ENCODE results near the gene AATF. TPM values are rescaled to one million over a fixed set of nuclear protein-coding genes. Genes with fewer than 3 reads are reported as not detected.

Gene AATF
- total RNA-seq, 1 experiment from 2014 or later: 87.6 TPM

- no peak overlapping the region for H3K27ac Mint-ChIP-seq (ENCODE audit: unreplicated experiment)
- no peaks in the 10 kb centered on the region for H3K27me3 Mint-ChIP-seq (ENCODE audit: insufficient read depth, unreplicated experiment)
- Histone ChIP-seq H3K9me3 (no peaks in the 10 kb centered on the region), H3K4me3 (ENCODE audit: low read depth, low read length) (no peak overlapping the region), H3K27me3 (replicated peaks; ENCODE audit: control insufficient read depth, insufficient read depth, low read length) (no peaks in the 10 kb centered on the region), H3K4me1 (peaks cover 7% of the 10 kb centered on the region; the same call in 1 of the 2 replicates), H3K36me3 (ENCODE audit: control insufficient read depth, insufficient read depth, low read length) (peaks cover 1% of the 10 kb centered on the region; the same call in 1 of the 2 replicates)
- H3K9me3 Mint-ChIP-seq (ENCODE audit: unreplicated experiment): no peaks in the 10 kb centered on the region
- intact Hi-C loops (cut with micrococcal nuclease; ENCODE audit: unreplicated experiment): no loop called here
- H3K4me3 Mint-ChIP-seq (ENCODE audit: unreplicated experiment): no peak overlapping the region
- TF ChIP-seq, protein P1, sequence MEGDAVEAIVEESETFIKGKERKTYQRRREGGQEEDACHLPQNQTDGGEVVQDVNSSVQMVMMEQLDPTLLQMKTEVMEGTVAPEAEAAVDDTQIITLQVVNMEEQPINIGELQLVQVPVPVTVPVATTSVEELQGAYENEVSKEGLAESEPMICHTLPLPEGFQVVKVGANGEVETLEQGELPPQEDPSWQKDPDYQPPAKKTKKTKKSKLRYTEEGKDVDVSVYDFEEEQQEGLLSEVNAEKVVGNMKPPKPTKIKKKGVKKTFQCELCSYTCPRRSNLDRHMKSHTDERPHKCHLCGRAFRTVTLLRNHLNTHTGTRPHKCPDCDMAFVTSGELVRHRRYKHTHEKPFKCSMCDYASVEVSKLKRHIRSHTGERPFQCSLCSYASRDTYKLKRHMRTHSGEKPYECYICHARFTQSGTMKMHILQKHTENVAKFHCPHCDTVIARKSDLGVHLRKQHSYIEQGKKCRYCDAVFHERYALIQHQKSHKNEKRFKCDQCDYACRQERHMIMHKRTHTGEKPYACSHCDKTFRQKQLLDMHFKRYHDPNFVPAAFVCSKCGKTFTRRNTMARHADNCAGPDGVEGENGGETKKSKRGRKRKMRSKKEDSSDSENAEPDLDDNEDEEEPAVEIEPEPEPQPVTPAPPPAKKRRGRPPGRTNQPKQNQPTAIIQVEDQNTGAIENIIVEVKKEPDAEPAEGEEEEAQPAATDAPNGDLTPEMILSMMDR (IDR thresholded peaks at IDR 0.05; ENCODE audit: insufficient read depth in 1 of 2, low read depth in 1 of 2, low read length in 1 of 2, severe bottlenecking in 1 of 2, unreplicated experiment in 1 of 2): no peak
- ChIA-PET POLR2A (no interaction called here), CTCF (interaction anchor here (0.7 kb wide), 1 partner anchor 350 kb away, joined by 5 read pairs; no protein-coding TSS in a partner anchor)
- BruUV-seq (replicated peaks): no TSS peak
- DNase-seq: no peak
- H3K4me1 Mint-ChIP-seq (ENCODE audit: low read depth, unreplicated experiment): peaks cover 11% of the 10 kb centered on the region
- peaks cover 8% of the 10 kb centered on the region for H3K36me3 Mint-ChIP-seq (ENCODE audit: insufficient read depth, unreplicated experiment)
Observed at GRCh38 chr17:37056622-37057021, 107.9 kb downstream of the AATF start.

DNA sequence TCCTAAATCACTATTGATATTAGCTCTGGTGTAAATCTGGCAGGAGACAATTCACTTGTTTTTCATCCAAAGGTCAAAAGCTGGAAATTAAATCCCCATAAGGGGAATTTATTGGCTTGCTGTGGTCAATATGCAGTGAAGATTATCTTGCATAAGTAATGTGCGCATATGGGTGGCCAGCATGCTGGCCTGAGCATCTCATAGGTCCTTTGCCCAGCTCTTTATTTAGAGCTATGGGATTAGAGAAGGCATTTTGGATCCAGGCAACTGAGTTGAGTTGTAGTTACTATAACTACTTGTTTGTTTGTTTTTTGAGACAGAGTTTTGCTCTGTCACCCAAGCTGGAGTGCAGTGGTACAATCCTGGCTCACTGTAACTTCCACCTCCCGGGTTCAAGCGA lies 110.7 kb downstream of the AATF start:
- Mint-ChIP-seq H3K4me3 (ENCODE audit: unreplicated experiment) (no peak overlapping the region), H3K9me3 (ENCODE audit: unreplicated experiment) (no peaks in the 10 kb centered on the region), H3K4me1 (ENCODE audit: low read depth, unreplicated experiment) (peaks cover 11% of the 10 kb centered on the region), H3K36me3 (ENCODE audit: insufficient read depth, unreplicated experiment) (peaks cover 8% of the 10 kb centered on the region), H3K27ac (ENCODE audit: unreplicated experiment) (no peak overlapping the region), H3K27me3 (ENCODE audit: insufficient read depth, unreplicated experiment) (no peaks in the 10 kb centered on the region)
- no TSS peak for BruUV-seq (replicated peaks)
- ChIA-PET CTCF (no interaction called here), POLR2A (no interaction called here)
- no peak overlapping the region for H3K4me3 ChIP-seq (ENCODE audit: low read depth, low read length)
- TF ChIP-seq, protein P1 (IDR thresholded peaks at IDR 0.05; ENCODE audit: insufficient read depth in 1 of 2, low read depth in 1 of 2, low read length in 1 of 2, severe bottlenecking in 1 of 2, unreplicated experiment in 1 of 2): no peak
- H3K4me1 ChIP-seq: peaks cover 7% of the 10 kb centered on the region; the same call in 1 of the 2 replicates
- no peaks in the 10 kb centered on the region for H3K27me3 ChIP-seq (replicated peaks; ENCODE audit: control insufficient read depth, insufficient read depth, low read length)
- peaks cover 1% of the 10 kb centered on the region; the same call in 1 of the 2 replicates for H3K36me3 ChIP-seq (ENCODE audit: control insufficient read depth, insufficient read depth, low read length)
- H3K9me3 ChIP-seq: no peaks in the 10 kb centered on the region
- intact Hi-C loops (cut with micrococcal nuclease; ENCODE audit: unreplicated experiment): no loop called here
- no peak for DNase-seq

DNA sequence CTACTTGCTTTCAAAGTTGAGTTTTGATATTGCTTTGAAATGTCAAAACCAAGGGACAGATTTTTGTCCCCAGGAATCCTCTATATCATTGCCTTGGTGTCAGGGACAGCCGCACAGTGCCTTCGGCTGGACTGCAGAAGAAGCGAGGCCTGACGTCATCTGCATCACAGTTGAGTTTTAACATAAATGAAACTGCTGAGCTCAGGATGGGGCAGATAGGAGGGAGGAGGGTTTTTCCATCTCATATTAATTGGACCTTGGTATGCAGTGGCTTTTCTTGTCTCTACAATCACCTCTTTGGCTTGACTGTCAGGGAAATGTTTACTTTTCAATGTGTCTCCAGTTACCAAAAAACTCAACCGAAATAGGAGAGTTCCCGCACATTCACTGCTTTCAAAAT lies 111.3 kb downstream of the AATF start:
- ChIA-PET CTCF (interaction anchor here (1.0 kb wide), 1 partner anchor 12 kb away, joined by 14 read pairs; no protein-coding TSS in a partner anchor), POLR2A (no interaction called here)
- TF ChIP-seq, protein P1 (IDR thresholded peaks at IDR 0.05; ENCODE audit: insufficient read depth in 1 of 2, low read depth in 1 of 2, low read length in 1 of 2, severe bottlenecking in 1 of 2, unreplicated experiment in 1 of 2): no peak
- peaks cover 8% of the 10 kb centered on the region for H3K36me3 Mint-ChIP-seq (ENCODE audit: insufficient read depth, unreplicated experiment)
- no peak overlapping the region for H3K4me3 Mint-ChIP-seq (ENCODE audit: unreplicated experiment)
- DNase-seq: no peak
- H3K36me3 ChIP-seq (ENCODE audit: control insufficient read depth, insufficient read depth, low read length): peaks cover 1% of the 10 kb centered on the region; the same call in 1 of the 2 replicates
- H3K27ac Mint-ChIP-seq (ENCODE audit: unreplicated experiment): peak overlapping the region; percentile 35
- peaks cover 7% of the 10 kb centered on the region; the same call in 1 of the 2 replicates for H3K4me1 ChIP-seq
- no peaks in the 10 kb centered on the region for H3K9me3 ChIP-seq
- H3K4me3 ChIP-seq (ENCODE audit: low read depth, low read length): no peak overlapping the region
- no peaks in the 10 kb centered on the region for H3K27me3 Mint-ChIP-seq (ENCODE audit: insufficient read depth, unreplicated experiment)
- no peaks in the 10 kb centered on the region for H3K27me3 ChIP-seq (replicated peaks; ENCODE audit: control insufficient read depth, insufficient read depth, low read length)
- peaks cover 11% of the 10 kb centered on the region for H3K4me1 Mint-ChIP-seq (ENCODE audit: low read depth, unreplicated experiment)
- no TSS peak for BruUV-seq (replicated peaks)
- no peaks in the 10 kb centered on the region for H3K9me3 Mint-ChIP-seq (ENCODE audit: unreplicated experiment)
- intact Hi-C loops (cut with micrococcal nuclease; ENCODE audit: unreplicated experiment): no loop called here
